ENCODE results near the gene LMNTD1. TPM values are rescaled to one million over a fixed set of nuclear protein-coding genes. Genes with fewer than 3 reads are reported as not detected.
A peak's percentile ranks its signal among the peaks of the same experiment; 100 is the strongest.

LMNTD1 gene
- total and polyA plus RNA-seq, 4 donors = 0.18 to 14.9 (median 3.4) TPM

GRCh38 chr12:25496098-25496587 is 56.9 kb downstream of the LMNTD1 start:
- Histone ChIP-seq H3K9ac (ENCODE audit: insufficient read depth in 1 of 2, low read length in 2 of 2) (no peak overlapping the region), H3K4me3 (no peak overlapping the region), H3K27me3 (ENCODE audit: control insufficient read depth in 3 of 3, insufficient read depth in 3 of 3, low read length in 2 of 3) (no peaks in the 10 kb centered on the region), H3K27ac (ENCODE audit: low read depth in 1 of 2, low read length in 1 of 2) (no peak overlapping the region), H3K9me3 (ENCODE audit: control insufficient read depth in 4 of 4, insufficient read depth in 3 of 4, low read length in 3 of 4) (peaks cover 0 to 4% (median 0%) of the 10 kb centered on the region in 4 donors), H3K4me1 (ENCODE audit: control insufficient read depth in 5 of 5, insufficient read depth in 5 of 5, low read length in 5 of 5) (peaks cover 0 to 19% (median 0%) of the 10 kb centered on the region in 5 donors), H3K36me3 (ENCODE audit: control insufficient read depth in 4 of 4, insufficient read depth in 4 of 4, low read length in 4 of 4) (no peaks in the 10 kb centered on the region)
- TF ChIP-seq, protein P1, sequence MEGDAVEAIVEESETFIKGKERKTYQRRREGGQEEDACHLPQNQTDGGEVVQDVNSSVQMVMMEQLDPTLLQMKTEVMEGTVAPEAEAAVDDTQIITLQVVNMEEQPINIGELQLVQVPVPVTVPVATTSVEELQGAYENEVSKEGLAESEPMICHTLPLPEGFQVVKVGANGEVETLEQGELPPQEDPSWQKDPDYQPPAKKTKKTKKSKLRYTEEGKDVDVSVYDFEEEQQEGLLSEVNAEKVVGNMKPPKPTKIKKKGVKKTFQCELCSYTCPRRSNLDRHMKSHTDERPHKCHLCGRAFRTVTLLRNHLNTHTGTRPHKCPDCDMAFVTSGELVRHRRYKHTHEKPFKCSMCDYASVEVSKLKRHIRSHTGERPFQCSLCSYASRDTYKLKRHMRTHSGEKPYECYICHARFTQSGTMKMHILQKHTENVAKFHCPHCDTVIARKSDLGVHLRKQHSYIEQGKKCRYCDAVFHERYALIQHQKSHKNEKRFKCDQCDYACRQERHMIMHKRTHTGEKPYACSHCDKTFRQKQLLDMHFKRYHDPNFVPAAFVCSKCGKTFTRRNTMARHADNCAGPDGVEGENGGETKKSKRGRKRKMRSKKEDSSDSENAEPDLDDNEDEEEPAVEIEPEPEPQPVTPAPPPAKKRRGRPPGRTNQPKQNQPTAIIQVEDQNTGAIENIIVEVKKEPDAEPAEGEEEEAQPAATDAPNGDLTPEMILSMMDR (IDR thresholded peaks at IDR 0.05; ENCODE audit: control extremely low read depth, extremely low read depth) = no peak
- ATAC-seq (ENCODE audit: insufficient read depth, low FRiP score) (no peak), DNase-seq (peak in 2 of 3 donors; percentile 35 to 64)
- 30 to 33% methylated on average over 5 of the region's 5 CpGs for WGBS, 2 donors

- WGBS, 2 donors = 82 to 84% methylated on average over 1 of the region's 1 CpG
- no peak overlapping the region for H3K4me3 ChIP-seq
Measured at GRCh38 chr12:25495331-25496097, 57.6 kb downstream of the LMNTD1 start.

GRCh38 chr12:25494926-25495325 is 58.2 kb downstream of the LMNTD1 start:
- DNase-seq (peak; percentile 28 to 85 (median 84)), ATAC-seq (ENCODE audit: insufficient read depth, low FRiP score) (no peak)
- Histone ChIP-seq H3K9me3 (ENCODE audit: control insufficient read depth in 4 of 4, insufficient read depth in 3 of 4, low read length in 3 of 4) (peaks cover 0 to 4% (median 0%) of the 10 kb centered on the region in 4 donors), H3K4me3 (no peak overlapping the region), H3K4me1 (ENCODE audit: control insufficient read depth in 5 of 5, insufficient read depth in 5 of 5, low read length in 5 of 5) (peaks cover 0 to 19% (median 0%) of the 10 kb centered on the region in 5 donors), H3K36me3 (ENCODE audit: control insufficient read depth in 4 of 4, insufficient read depth in 4 of 4, low read length in 4 of 4) (no peaks in the 10 kb centered on the region), H3K9ac (ENCODE audit: insufficient read depth in 1 of 2, low read length in 2 of 2) (no peak overlapping the region), H3K27ac (ENCODE audit: low read depth in 1 of 2, low read length in 1 of 2) (no peak overlapping the region), H3K27me3 (ENCODE audit: control insufficient read depth in 3 of 3, insufficient read depth in 3 of 3, low read length in 2 of 3) (no peaks in the 10 kb centered on the region)
- 47 to 64% methylated on average over 2 of the region's 2 CpGs for WGBS, 2 donors
- TF ChIP-seq, protein P1 (IDR thresholded peaks at IDR 0.05; ENCODE audit: control extremely low read depth, extremely low read depth) = no peak

More at GRCh38 chr12:25495331-25496097, 57.6 kb downstream of the LMNTD1 start:
- ATAC-seq (ENCODE audit: insufficient read depth, low FRiP score) (no peak), DNase-seq (peak in 2 of 3 donors; percentile 75 to 76)
- Histone ChIP-seq H3K4me1 (ENCODE audit: control insufficient read depth in 5 of 5, insufficient read depth in 5 of 5, low read length in 5 of 5) (peaks cover 0 to 19% (median 0%) of the 10 kb centered on the region in 5 donors), H3K27me3 (ENCODE audit: control insufficient read depth in 3 of 3, insufficient read depth in 3 of 3, low read length in 2 of 3) (no peaks in the 10 kb centered on the region), H3K36me3 (ENCODE audit: control insufficient read depth in 4 of 4, insufficient read depth in 4 of 4, low read length in 4 of 4) (no peaks in the 10 kb centered on the region), H3K27ac (ENCODE audit: low read depth in 1 of 2, low read length in 1 of 2) (no peak overlapping the region), H3K9ac (ENCODE audit: insufficient read depth in 1 of 2, low read length in 2 of 2) (no peak overlapping the region), H3K9me3 (ENCODE audit: control insufficient read depth in 4 of 4, insufficient read depth in 3 of 4, low read length in 3 of 4) (peaks cover 0 to 4% (median 0%) of the 10 kb centered on the region in 4 donors)
- TF ChIP-seq, protein P1 (IDR thresholded peaks at IDR 0.05; ENCODE audit: control extremely low read depth, extremely low read depth) = no peak
